GM12864 (cell line): Measurements from ENCODE around the gene LRRC45.

ENCODE experiments used
- DNase-seq: peaks from one replicate; pipeline ENCODE4 v3.0.0-alpha.2; 2011; ENCODE audit warnings: low read depth
- H3K4me3 ChIP-seq: 2 replicates; pipeline ENCODE4 v1.5.1; 2011; ENCODE audit warnings: mild to moderate bottlenecking, low read depth, low read length, control low read depth
- TF ChIP-seq, protein P1 (sequence below): IDR thresholded peaks from 2 replicates; pipeline ENCODE4 v1.5.1; 2011; ENCODE audit warnings: low read depth, mild to moderate bottlenecking, moderate library complexity, low read length, control low read depth, inconsistent platforms; ENCODE audit errors: missing control alignments

Gene LRRC45

DNA sequence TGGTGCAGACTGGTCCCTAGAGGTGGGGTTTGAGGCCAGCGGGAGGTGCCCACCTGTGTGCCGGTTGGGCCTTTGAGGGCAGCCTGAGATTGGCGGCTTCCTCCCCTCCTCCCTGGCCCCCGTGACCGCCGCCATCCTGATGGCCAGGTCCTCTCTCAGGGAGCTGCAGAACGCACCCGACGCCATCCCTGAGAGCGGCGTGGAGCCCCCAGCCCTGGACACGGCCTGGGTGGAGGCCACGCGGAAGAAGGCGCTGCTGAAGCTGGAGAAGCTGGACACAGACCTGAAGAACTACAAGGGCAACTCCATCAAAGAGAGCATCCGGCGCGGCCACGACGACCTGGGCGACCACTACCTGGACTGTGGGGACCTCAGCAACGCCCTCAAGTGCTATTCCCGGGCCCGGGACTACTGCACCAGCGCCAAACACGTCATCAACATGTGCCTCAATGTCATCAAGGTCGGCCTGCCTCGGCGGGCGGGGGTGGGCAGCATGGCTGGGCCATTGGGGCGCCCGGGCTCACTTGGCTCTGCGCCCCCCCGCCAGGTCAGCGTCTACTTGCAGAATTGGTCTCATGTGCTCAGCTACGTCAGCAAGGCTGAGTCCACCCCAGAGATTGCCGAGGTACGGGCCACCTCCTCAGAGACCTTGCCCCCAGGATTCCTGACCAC, 31.4 kb downstream of the LRRC45 start:
- DNase-seq = no peak
- TF ChIP-seq, protein P1, sequence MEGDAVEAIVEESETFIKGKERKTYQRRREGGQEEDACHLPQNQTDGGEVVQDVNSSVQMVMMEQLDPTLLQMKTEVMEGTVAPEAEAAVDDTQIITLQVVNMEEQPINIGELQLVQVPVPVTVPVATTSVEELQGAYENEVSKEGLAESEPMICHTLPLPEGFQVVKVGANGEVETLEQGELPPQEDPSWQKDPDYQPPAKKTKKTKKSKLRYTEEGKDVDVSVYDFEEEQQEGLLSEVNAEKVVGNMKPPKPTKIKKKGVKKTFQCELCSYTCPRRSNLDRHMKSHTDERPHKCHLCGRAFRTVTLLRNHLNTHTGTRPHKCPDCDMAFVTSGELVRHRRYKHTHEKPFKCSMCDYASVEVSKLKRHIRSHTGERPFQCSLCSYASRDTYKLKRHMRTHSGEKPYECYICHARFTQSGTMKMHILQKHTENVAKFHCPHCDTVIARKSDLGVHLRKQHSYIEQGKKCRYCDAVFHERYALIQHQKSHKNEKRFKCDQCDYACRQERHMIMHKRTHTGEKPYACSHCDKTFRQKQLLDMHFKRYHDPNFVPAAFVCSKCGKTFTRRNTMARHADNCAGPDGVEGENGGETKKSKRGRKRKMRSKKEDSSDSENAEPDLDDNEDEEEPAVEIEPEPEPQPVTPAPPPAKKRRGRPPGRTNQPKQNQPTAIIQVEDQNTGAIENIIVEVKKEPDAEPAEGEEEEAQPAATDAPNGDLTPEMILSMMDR = no peak
- no peak overlapping the region for H3K4me3 ChIP-seq

DNA sequence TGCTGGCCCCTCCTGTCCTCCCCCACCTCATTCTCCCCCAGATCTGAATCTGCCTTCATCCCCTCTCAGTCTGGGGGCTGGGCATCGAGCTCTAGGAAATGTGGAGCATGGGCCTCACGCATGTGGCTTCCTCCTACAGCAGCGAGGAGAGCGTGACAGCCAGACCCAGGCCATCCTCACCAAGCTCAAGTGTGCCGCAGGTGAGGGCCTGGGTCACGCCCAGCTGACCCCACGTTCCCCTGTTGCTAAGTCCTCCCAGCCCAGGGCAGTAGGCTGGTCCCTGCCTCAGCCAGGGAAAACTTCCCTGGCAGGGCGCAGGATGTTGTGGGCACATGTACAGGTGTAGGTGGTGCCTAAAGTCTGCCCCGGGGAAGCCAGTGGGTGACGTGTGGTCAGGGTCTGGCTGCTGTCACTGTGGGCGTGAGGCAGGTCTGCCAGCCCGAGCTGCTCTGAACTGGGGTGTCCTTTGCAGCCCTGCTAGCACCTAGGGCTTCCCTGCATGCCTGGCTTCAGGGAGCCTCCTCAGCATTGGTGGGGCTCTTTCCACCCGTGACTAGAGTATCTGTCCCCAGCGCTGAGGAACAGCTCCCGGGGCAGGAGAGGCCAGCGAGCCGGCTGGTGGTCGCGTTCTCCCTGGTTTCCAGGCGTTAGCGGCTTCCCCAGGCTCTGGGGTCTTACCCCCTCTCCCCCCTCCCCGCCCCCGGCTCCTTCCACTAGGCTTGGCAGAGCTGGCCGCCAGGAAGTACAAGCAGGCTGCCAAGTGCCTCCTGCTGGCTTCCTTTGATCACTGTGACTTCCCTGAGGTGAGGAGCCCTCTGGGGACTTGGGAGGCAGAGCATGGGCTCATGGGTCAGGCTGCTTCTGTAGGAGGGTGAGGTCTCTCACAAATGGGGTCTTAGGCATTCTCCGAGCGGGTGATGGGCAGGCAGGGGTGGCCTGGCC, 32.2 kb downstream of the LRRC45 start:
- TF ChIP-seq, protein P1 = no peak
- no peak overlapping the region for H3K4me3 ChIP-seq
- DNase-seq = no peak

DNA sequence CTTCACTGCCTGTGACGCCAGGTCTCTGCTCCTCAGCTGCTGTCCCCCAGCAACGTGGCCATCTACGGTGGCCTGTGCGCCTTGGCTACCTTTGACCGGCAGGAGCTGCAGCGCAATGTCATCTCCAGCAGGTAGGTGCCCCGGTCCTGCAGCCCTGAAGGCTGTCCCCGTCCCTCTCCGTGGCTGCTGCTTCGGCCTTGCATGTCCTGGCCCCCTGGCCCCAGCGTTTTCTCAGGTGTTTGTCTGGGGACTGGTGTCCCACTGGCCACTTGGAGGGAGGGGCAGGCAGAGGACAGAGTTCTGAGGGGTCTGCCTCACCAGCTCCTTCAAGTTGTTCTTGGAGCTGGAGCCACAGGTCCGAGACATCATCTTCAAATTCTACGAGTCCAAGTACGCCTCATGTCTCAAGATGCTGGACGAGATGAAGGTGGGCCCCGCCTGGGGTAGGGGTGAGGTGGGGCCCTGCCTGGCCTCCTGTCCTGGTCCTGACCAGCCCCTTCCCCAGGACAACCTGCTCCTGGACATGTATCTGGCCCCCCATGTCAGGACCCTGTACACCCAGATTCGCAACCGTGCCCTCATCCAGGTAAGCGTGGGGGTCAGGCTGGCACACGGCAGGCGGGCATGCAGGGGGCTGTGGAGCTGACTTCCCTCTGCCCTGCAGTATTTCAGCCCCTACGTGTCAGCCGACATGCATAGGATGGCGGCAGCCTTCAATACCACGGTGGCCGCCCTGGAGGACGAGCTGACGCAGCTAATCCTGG, 33.0 kb downstream of the LRRC45 start:
- TF ChIP-seq, protein P1 = no peak
- no peak for DNase-seq
- H3K4me3 ChIP-seq = no peak overlapping the region

DNA sequence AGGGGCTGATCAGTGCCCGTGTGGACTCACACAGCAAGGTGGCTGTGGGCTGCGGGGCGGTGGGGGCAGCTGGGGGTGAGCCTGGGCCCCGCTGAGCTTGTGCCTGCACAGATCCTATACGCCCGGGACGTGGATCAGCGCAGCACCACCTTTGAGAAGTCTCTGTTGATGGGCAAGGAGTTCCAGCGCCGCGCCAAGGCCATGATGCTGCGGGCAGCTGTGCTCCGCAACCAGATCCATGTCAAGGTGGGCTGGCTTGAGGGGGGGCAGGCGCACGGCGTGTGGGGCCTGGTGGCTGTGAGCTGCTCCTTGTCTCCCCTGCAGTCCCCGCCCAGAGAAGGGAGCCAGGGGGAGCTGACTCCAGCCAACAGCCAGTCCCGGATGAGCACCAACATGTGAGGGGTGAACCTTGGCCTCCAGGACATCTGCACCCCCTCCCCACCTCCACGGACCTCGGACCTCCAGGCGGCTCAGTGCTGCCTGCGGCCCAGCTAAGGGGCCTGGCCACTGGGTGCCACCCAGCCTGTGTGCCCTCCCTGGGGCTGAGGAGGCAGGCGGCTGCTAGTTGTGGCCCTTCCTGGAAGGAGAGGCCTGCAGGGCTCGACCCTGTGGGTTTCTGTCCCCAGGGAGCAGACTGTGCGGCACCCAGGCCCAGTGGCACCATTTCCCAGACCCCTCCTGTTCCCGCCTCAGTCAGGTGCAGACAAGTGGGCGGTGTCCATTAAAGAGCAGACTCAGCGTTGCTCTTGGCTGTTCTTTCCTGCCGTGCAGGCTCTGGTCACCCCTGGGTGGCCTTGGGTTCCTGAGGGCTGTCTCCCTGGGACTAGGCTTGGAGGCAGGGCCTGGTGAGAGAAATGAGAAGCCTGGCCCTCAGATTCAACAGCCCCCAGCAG, 33.9 kb downstream of the LRRC45 start:
- TF ChIP-seq, protein P1 = no peak
- no peak for DNase-seq
- H3K4me3 ChIP-seq = no peak overlapping the region

DNA sequence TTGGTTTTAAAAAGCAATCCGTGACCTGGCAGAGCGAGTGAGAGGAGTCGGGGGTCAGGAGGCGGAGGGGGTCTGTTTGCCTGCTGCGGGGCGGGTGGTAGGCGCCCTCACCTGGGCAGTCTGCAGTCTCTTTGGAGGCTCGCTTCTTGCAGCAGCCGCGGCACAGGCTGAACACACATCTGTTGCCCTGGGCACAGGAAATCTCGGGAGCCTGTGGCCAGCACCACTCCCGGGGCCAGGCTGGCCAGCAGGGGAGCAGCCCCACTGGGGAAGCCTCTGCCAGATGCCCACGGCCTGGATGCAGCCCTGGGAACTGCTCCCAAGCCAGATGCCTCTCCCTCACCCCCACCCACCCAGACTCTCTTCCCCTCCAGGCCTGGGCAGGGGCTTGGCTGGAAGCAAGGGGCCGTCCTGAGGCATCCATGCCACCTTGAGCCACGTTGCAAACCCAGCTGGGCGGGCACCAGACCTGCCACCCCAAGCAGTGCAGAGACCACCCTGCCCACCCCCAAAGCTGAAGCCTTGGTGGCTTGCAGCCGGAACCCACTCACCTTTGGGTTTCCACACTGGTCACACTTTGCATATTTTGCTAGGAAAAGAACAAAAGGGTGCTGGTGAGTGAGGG, 35.2 kb downstream of the LRRC45 start:
- TF ChIP-seq, protein P1 = no peak
- DNase-seq = no peak

DNA sequence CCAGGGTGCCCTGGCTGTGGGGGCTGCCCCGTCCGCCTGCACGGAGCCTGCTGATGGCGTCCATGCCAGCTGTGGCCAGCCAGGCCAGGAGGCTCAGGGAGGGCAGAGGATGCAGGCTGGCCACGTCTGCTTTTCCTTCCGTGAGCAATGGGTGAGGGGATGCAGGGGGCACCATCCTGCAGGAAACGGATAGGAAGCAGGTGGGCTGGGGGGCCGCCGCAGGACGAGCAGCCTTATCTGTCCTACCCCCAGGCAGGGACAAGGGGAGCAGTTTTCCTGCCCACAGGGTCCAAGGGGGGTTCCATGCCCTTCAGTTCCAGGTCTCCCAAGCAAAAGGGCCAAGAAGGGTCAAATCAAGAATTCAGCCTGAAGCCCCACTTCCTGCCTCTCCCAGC, 35.7 kb downstream of the LRRC45 start:
- TF ChIP-seq, protein P1 = no peak
- no peak for DNase-seq
- H3K4me3 ChIP-seq = no peak overlapping the region

More for the DNA sequence above, 35.2 kb downstream of the LRRC45 start:
- no peak overlapping the region for H3K4me3 ChIP-seq
